Measurements from ENCODE around the gene DPP4.
A peak's percentile ranks its signal among the peaks of the same experiment; 100 is the strongest.

The DPP4 gene

GRCh38 chr2:162014751-162015150 lies 59.3 kb downstream of the DPP4 start:
- peak; percentile 59 to 68 for DNase-seq

GRCh38 chr2:162013514-162014475 lies 60.2 kb downstream of the DPP4 start:
- DNase-seq: peak; percentile 80 to 86

GRCh38 chr2:162012565-162013058 lies 61.4 kb downstream of the DPP4 start:
- no peak for DNase-seq

GRCh38 chr2:162011706-162012564 lies 62.1 kb downstream of the DPP4 start:
- no peak for DNase-seq

DNA sequence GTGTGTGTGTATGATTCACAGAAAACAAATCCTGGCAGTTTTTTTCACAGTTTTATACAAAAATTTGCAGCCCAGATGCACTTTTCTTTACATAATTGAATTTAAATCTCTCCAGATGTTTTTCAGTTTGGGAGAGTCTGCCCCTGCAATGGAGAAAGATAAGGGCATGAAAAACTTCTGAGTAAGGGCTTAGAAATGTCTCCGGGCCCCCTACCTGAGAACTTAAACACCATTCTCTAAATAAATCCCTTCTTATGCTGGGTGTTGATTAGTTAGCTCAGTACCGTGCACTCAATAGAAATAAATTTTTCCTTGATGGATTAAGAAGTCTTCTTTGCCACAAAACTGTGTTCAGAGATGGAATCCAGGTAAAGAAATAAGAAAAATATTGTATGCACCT lies 64.5 kb downstream of the DPP4 start:
- DNase-seq: no peak

DNA sequence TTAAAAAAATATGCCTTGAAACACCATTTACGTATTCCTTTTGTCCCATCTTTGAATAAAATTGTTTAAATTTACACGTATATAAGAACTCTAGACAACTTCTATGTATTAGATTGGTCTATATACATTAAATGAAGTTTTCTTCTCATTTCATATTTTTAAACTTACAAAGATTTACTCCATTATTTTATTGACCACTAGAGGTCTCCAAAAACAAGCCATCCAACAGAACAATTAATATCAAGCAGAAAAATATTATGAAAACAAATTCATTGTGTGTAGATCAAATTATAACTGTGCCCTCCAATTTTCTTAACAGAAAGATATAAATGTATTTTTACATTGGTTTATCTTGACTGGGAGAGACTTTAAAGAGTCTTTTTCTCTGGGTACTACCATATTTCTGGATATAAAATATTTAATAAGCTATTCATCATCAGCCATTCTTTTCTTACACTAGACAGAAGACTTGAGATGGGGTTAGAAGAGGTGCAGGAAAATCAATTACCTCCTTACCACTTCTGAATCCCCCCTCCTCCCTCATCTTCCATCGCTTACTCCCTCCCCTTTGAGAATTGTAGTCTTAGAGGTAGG lies 66.5 kb downstream of the DPP4 start:
- peak in 1 of 2 donors; percentile 42 for DNase-seq

DNA sequence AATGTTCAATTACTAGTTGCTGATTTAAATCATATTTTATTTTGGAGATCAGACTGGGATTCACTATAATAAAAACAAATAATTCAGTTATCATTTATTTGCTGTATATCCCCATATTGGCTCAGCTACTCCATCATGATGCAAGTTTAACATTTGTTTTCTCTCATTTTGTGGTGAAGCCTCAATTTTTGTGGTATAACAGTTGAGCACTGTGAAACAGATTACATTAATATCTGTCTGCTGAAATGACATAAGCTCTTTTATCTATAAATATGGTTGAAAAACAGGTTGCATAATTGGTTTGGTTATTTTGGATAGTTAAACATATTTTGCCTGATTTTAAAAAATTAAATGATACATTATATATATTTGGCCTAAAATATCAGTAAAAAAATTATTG lies 67.7 kb downstream of the DPP4 start:
- no peak for DNase-seq

GRCh38 chr2:162004031-162004430 lies 70.0 kb downstream of the DPP4 start:
- no peak for DNase-seq

DNA sequence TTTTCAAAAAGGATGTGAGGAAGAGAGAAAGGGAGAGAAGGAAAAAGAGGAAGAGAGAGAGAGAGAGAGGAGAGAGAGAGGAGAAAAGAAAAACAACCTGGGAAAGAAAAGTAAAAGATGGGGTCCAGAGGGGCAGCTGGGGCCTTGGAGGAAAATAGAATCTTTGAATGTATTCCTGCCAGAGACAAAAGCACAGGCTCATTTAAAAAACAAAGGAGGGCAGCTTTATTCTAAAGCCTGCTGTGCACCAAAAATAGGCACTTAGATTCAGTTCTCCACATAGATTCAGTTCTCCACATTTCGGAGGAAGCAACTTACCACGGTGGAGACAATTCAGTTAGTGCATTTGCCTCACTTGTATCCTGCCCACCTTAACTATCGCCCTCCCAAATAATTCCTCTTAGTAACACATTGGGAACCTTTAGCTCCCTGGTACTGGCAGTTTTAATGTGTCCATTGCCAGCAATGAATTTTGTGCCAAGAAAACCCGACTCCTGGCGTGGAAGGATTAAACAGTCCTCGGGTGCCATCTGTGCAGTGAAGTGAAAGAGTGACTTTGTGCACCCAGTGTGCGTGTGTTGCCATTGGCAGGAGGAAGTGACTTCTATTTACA lies 71.3 kb downstream of the DPP4 start:
- peak in 1 of 2 donors; percentile 17 for DNase-seq

- DNase-seq: no peak
These were observed 73.6 kb downstream of the DPP4 start for GRCh38 chr2:162000431-162000830.

GRCh38 chr2:161999321-161999720 lies 74.7 kb downstream of the DPP4 start:
- DNase-seq: no peak

GRCh38 chr2:161998857-161999256 lies 75.2 kb downstream of the DPP4 start:
- DNase-seq: peak in 1 of 2 donors; percentile 17

- no peak for DNase-seq
These were observed 76.0 kb downstream of the DPP4 start for GRCh38 chr2:161997916-161998471.

- DNase-seq: no peak
These were observed 78.4 kb downstream of the DPP4 start for GRCh38 chr2:161995553-161996016.

DNA sequence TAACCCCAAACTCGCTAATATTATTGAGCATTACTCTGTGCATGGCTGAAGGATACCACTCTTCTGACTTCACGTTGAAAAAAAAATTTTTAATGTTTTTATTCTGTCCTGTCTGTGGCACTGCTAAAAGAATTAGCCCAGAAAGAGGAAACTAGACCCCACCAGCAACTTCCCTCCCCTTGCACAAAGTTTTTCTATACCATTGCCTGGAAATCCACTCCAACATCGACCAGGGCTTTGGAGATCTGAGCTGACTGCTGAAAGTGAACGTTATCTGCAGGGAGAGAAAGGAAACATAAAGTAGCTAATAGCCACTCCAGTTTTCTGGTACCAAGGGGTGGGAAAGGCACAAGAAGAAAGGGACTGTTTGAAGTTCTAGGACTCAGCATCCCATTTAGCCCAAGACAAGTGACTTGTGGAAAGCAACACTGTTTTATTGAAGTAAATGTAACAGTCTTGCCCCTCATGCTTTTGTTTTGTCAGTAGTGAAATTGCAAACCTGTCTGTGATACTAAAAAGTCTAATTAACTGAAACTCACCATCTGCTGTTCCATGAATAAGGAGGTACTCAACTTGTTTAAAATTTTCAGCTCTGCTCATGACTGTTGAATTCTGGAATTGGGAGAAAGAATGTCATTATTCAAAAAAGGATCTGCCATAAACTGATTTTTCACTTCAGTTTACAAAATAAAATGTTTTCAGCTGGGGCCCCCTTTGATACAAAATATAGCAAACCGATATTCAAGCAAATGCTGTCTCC lies 79.1 kb downstream of the DPP4 start:
- peak; percentile 19 to 22 for DNase-seq

DNA sequence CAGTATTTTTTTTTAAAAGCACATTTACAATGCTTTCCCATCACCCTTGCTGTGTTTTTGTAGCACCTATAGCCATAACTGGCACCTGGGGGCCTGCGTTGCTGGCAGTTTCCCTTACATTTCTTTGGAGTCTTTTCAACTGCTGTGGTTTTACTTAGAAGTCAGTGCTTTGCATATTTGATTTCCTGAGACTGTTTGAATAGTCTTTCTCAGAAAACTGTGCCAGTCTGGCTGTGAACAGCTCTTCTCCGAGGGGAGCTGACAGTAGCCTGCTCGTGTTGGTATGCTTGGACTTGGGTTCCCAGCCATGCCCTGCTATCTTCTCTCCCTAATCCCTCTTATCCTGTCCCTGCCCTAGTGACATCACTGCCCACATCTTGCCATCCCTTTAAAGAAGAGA lies 81.5 kb downstream of the DPP4 start:
- DNase-seq: no peak

- no peak for DNase-seq
These were observed 82.0 kb downstream of the DPP4 start for GRCh38 chr2:161991991-161992390.

DNA sequence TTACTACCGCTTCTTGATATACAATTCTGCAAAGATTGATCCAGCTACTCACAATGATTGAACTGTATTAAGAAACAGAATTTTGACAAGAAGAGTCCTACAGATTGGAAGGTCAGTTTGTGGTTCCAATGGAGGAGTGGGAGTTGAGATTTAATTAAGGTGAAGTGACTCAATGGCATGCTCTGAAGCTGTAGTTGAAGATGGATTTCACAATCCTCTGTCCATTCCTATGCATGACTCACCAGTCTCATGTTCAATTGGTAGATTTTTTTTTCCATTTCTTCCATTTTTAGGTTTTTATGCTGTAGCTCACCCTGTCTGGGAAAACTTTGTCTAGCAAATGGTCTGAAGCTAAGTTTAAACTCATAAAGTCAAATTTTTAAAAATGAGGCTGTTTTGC lies 83.3 kb downstream of the DPP4 start:
- DNase-seq: peak; percentile 72 to 78

GRCh38 chr2:161990036-161990435 lies 84.0 kb downstream of the DPP4 start:
- DNase-seq: no peak

- DNase-seq: no peak
These were observed 85.4 kb downstream of the DPP4 start for GRCh38 chr2:161988589-161988988.

GRCh38 chr2:161987311-161987710 lies 86.7 kb downstream of the DPP4 start:
- DNase-seq: no peak

Data from inflammatory macrophage (primary cell).